HG03439 (cell line): ENCODE measurements around the gene TOMM5.

ENCODE experiments used
- ATAC-seq: cut with Tn5 transposase; IDR thresholded peaks from one replicate; pipeline ENCODE4 v1.9.1; 2021; ENCODE audit warnings: mild to moderate bottlenecking, moderate library complexity; ENCODE audit not compliant: unreplicated experiment

TOMM5 gene

DNA sequence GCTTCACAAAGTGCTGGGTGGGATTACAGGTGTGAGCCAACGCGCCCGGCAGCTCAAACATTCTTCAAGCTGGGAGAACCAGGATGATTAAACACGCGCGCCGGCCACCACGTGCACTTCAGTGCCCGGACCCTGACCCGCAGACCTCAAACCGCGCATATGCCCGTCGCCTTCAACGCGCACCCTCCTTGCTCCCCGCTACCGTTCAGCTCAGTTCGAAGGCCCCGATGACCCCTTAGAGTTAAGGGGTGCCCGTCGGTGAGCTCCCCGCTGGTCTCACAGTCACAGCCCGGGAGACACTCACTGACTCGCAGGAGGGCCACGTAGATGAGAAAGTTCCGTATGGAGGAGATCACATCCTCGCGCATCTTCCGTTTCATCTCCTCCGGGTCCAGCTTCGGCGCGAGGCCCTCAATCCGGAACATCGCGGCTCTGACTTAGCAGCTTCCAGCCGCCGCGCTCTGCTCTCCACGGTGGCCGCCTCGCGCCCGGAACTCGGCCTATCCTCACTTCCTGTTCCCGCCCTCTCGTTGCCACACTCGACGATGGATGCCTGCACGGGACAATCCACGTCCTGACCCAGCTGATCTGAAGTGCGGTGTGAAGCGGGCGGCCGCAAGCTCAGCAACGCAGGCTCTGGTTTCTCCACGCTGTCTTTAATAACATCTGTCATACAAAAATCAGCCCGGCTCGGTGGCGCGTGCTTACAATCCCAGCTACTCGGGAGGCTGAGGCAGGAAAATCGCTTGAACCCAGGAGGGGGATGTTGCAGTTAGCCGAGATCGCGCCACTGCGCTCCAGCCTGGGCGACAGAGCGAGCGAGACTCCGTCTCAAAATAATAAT is at the start of gene TOMM5:
TOMM5 (minus strand) TSS at position 490 of the 844 bp plus-strand sequence; CDS start at position 425, 65 bp downstream.
- ATAC-seq: peak; percentile 81

DNA sequence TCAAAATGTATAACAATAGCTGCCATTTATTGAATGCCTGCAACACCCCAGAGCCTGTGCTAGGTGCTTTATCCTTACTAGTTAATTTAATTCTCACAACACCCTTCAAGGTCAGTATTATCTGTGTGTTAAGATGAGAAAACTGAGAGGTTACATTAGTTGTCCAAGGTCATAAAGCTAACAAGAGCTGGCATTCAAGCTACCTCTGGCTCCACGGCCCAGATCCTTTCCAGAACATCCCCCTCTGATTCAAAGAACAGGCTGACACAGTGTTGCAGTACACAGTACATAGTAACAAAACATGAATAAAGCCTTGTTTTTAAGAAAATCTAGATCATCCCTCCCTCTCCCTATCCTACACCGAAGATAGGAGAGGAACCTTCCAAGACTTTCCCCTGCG is 48.9 kb upstream of the TOMM5 start:
- ATAC-seq: no peak

DNA sequence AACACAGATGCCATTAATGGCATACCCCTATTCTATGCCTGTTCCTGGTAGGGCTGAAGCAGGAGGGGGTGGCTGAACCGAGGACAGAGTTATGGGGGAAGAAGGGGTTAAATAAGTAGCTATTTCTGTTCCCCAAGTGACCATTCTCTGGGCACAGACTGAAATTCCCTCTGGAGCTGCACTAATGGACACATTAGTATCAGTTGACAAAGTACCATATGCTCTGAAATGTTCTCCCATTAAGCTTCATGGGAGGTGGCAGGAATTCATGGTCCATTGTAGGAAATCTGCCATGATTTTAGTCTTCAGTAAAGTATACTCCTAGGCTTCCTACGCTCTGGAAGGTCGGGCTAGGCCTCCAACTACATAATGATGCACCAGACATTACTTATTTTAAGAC is 47.8 kb upstream of the TOMM5 start:
- ATAC-seq: no peak

DNA sequence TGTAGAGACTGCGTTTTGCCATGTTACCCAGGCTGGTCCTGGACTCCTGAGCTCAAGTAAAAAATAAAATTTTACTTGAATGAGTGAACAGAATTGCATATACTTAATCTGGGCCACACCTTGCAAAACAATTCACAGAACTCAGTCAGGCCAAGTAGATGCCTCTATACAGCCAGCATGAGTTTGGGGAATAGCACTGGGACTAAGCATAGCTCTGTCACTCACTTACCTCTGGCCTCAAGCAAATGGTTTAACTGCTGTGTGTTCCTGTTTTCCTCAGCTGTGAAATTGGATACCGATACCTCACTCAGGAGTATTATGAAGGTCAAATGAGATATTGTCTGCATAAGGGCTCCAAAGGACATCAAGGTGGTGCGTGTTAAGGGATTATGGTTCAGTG is 47.4 kb upstream of the TOMM5 start:
- no peak for ATAC-seq

DNA sequence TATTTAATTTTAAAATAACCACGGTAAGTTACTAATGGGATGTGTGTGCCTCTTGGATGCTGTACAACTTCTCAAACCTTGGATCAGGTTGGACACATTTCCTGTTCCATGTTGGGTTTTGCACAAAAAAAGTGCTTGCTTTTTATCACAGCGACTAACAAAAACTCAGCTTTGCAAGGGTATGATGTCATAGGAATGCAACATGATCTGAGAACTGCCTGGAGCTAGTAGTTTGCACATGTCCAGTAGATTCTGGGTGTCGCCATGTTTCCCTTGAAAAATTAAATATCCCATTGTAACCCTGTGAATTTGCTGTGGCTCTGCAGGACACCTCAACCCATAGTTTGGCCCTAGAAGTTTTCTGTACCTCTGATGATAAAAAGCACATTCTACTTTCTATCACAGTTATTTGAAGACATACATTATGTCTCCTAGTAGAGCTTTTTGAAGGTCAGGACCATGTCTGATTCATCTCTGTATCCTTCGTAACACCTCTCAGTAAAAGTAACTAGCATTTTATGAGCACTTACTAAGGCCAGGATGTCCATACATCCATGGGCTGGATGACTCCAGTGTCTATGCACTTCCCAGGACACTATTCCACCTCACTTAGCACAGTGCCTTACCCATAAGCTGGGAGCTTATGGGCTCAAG is 46.8 kb upstream of the TOMM5 start:
- ATAC-seq: no peak

DNA sequence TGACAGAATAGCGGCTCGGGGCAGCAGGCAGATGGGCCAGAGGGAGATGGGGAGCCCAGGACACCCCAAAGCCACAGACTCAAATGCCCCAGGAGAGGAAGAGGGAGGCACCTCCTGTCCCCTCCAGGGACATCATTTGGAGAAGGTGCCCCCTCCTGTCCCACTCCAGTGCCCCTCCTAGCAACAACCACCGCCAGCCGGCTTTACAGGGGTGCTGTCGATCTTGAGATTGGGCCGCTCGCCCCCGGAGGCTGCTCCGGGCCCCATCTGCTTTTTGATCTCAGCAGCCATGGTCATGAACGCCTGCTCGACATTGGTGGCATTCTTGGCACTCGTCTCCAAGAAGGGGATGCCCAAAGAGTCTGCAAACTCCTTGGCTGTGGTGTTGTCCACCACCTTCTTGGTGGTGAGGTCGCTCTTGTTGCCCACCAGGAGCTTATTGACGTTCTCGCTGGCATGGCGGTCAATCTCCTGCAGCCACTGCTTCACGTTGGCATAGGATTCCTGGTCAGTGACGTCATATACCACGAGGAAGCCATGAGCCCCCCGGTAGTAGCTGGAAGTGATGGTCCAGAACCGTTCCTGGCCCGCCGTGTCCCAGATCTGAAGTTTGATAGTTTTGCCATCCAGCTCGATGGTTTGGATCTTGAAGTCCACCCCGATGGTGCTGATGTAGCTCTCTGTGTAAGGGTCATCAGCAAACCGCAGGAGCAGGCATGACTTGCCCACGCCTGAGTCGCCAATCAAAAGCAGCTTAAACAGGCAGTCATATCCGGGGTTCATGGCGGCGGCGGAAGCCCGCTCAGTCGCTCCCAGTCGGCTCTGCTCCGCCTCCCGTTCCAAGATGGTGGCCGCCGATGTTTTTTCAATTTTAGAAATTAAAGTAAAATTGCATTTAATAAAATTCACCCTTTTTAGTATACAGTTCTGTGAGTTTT is 44.4 kb upstream of the TOMM5 start:
- no peak for ATAC-seq

DNA sequence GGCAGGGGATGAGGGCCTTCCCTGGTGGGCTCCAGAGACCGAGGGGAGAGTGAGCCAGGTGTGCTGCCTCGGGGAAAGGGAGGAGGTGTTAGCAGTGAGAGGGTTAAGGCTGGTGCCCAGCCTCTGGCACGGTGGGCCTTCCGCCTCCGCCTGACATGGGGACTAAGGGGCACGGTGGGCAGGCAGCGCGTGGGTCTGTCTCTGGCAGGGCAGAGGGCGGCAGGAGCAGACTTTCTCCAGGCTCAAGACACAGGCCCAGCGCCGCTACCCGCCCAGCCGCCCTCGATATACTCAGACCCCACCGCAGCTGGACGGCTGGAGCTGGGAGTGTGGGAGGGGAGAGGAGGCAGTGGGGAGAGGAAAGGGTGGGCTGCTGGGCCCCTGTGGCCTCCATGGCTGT is 43.4 kb upstream of the TOMM5 start:
- ATAC-seq: no peak

DNA sequence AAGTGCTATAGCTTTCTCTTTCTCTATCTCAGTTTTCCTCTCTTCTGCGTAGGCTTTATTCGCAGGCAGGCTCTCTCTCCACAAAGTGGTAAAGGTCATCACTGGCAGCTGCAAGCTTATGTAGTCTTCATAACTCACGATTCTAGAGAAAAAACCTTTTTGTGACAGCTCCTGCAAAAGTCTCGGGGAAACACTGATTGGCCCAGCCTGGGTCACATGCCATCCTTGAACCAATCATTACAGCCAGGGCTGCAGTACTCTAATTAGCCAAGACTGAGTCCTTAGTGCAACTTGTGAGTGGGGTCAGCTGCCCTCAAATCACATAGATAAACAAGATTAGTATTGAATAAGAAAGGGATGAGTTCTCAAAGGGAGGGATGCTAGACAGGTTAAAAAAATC is 40.1 kb upstream of the TOMM5 start:
- ATAC-seq: no peak

DNA sequence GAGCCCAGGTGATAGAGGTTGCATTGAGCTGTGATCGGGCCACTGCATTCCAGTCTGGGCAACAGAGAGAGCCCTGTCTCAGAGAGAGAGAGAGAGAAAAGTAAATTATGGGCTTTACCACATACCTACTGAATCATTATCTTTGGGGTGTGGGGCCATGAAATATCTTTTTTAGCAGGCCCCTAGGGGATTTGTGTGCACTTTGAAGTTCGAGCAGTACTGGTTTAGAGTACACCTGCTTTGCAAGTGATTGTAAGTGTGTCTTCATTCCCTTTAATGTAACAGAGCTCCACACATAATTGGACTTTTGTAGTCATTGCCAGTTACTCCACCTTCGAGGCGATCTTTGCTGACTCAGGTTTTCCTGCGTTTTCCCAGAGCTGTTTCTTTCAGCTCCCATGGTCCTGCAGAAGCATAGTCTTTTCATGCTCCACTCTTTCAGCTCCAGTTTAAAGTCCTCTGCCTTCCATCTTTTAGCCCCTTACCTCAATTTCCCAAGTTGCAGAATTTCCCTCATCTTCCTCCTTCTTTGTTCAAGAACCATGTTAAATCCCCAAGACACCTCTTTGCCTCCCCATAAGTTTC is 34.4 kb upstream of the TOMM5 start:
- no peak for ATAC-seq

DNA sequence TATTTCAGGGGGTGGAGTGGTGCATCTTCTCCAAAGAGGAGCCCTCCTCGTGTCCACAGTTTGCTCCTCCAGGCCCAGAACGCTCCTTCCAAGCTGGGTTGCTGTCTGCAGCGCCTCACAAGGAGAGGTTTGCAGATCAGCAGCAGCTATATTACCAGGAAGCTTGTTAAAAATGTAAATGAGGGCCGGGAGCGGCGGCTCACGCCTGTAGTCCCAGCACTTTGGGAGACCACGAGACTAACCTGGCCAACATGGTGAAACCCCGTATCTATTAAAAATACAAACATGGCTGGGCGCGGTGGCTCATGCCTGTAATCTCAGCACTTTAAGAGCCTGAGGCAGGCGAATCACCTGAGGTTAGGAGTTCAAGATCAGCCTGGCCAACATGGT is 33.4 kb upstream of the TOMM5 start:
- ATAC-seq: no peak

DNA sequence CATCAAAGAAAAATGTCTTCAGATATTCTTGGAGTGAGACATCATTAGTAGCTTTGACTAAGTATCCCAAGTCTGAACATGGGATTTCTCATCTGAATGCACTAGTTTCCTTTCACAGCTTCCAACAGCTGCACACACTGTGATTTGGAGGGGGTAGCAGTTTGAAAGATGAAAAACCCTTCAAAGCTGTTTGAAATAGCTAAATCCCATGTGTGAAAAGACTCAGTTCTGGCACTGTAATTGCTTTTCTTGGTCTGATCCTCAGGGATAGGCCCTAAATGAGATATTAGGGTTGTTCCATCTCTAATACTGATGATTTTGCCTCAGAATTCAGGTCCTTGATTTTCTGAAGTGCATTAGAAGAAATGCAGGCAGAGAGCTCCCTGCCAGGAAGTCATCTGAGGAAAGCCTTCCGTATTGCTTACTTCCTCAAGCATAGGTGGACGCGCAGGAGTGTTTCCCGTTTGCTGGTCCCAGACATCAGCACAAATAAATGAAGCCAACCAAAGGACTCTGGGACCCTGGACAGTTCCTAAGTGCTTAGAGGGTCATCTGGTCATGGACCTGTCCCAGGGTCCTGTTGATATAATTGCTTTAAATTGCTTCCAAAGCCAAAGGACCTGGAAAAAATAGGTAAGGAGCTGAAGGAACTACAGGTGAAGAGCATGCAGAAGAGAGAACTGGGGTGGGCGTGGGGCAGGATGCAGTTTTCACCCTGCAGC is 32.8 kb upstream of the TOMM5 start:
- ATAC-seq: no peak

DNA sequence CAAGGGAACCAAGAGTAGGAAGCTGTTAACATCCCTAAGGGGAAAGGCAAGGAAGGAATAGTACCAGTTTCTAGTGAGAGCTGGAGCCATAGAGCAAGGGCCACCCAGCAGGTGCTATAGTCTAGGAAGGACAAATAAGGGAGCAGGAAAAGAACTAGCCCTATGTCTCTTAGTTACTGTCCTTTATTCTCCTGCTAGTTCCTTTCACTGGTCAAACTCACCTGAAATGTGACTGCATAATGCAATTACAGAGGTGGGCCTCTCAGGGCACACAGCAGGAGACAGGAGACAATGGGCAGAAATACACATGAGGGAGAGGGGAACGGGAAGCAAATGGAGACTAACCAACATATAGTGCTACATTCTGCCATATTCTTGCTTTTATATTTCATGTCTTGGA is 31.7 kb upstream of the TOMM5 start:
- ATAC-seq: no peak

DNA sequence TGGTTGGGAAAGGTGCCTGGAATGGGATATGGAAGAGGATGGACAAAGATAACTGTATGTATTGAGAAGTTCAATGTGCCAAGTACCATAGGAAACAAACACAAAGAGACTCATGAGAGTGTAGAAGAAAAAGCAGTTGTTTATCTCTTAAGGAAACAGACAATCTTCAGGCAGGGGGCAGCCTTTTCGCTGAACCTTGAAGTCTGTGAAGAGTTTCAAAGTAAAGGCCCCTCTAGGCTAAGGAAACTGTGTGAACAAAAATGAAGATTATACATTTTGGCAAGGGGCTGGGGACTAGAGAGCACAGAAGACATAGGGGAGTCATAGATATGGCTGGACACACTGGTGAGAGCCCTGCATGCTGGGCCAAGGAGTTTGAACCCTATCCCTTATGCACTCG is 30.9 kb upstream of the TOMM5 start:
- ATAC-seq: no peak

DNA sequence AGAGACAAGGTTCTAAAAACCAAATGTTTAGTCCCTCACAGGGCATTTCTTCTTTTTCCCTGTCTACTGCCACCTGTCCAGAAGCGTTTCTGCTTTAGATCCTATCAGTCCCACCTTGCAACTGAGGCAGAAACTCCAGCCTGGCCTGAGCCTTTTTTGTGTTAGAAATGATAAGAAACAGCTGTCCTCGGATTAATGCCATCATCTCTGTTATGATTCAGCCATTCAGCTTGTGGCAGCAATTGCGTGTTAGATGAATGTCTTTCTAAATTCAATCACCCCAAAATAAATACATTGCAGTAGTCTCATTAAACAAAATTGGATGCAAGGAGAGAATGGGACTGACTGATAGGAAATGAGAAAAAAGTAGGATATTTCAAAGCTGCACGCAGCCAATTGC is 30.1 kb upstream of the TOMM5 start:
- no peak for ATAC-seq

DNA sequence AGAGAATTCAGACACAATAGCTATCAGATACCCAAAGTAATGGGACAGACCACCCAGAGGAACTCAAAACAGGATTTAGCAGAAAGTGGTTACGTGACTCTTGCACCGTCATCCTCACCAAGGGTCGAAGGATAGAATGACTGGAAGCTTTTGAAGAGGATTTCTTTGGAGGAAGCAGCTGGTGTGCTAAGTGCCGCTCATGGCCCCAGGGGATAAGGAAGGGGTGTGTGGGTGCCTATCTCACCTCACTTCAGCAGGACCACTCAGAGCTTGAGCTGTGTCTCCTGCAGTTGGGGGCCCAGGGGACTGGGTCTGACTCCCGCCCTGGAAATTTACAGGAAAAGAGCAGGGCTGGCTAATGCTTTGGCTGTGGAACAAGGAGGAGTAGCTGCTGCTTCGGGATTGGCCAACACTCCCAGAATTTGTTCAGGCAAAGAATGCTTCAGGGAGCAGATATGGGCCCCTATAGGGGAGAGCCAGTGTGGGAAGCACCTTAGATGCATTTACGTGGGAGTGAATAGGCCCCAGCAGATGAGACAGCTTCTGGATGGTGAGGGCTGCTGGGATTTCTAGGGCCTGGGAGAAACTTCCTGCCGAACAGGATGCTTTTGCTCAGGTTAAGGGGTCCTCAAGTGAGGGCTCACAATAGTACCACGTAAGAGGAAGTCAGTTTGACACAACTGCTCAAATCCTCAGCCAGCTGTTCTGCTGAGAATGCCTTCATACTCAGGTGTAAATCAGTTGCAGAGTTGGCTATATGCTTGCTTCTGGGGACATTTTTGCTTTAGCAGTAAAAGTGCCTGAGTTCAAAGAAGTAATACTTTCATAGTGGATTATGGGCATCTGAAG is 29.1 kb upstream of the TOMM5 start:
- no peak for ATAC-seq

DNA sequence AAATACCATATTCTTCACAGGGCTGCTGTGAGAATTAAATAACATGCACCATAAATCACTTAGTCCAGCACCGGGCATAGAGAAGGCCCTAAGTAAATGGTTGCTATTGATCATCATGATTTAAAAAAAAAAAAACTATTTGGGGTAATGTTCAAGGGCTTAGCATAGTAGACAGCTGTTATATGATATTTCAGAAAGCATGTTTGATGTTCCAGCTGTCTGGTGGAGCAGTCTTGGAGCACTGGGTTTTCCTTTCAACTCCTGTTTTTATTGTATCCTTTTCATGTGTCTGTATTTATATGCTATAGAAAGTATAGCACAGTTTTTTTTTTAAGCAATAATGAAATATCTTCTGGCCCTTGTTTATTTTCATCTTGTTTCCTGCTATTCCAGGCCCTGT is 28.0 kb upstream of the TOMM5 start:
- ATAC-seq: no peak

DNA sequence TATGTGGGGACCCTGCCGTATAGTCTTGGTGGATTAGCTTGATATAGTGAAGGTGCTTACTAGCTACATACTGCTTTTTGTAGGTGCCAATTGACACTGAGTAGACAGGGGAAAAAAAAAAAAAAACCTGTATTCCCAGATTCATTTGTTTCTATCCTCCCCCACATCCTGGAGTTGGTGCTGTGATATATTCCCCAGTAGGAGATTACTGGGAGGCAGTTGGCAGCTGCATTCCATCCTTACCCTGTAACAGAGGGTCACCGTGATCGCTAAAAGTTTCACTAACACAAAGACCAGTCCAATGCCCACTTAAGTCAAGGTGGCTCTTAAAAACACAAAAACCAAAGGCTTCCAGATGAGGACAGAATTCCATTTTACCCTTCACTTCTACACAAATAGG is 27.4 kb upstream of the TOMM5 start:
- no peak for ATAC-seq

DNA sequence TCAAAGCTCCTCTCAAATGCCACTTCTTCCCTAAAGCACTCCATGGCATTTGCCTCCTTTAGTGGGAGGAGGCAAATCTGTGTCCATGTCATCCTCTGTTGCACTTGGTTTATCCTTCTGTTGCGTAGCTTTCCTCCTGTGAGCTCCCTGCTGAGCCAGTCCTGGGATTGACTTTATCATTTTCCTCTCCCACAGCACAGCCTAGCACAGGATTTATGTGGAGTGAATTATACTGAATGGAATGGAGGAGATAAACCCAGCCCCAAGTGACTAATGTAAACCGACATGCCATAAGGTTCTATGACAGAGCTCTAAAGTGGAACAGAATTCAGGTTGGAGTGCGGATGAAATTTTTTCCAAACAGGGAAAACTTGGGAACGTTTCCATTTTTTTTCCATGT is 26.4 kb upstream of the TOMM5 start:
- ATAC-seq: no peak

DNA sequence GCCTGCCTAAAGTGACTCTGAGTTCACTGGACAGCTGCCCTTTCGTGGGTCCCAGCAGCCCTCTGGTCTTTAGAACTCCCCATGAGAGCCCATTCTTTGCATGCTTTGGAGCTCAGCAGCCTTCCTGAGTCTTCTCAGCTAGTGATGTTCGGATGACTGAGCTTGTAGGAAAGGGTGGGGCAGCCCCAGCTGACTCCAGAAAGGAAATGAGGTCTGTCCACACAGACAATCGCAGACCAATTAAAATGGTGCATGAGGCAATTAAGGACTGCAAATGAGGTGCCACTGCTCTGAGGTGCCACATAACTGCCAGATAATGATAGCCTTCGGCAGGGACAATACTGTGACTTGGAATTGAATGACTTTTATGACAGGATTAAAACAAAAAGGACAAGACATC is 25.4 kb upstream of the TOMM5 start:
- ATAC-seq: no peak

DNA sequence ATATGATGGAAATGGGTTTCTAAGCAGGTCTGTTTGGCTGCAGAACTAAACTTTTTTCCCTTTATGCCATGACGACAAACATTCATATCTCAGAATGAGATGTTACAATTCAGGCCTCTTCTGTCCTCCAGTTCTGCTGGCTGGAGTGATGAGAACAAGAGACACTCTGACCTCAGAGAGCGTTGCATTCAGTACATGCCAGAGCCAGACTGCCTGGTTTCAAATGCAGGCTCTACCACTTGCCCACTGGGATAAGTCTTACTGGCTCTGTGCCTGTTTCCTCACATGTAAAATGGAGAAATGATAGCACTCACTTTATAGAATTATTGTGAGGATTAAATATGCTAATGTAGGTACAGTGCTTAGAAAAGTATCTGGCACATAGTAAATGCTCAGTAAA is 24.8 kb upstream of the TOMM5 start:
- no peak for ATAC-seq
